ENCODE measurements around the gene FGD5.

Gene FGD5

GRCh38 chr3:14789640-14790285, 29.0 kb upstream of the FGD5 start:
- DNase-seq, result no peak

- peak in 1 of 2 experiments; percentile 34 for DNase-seq
These were observed 27.3 kb upstream of the FGD5 start for GRCh38 chr3:14791343-14791945.

DNA sequence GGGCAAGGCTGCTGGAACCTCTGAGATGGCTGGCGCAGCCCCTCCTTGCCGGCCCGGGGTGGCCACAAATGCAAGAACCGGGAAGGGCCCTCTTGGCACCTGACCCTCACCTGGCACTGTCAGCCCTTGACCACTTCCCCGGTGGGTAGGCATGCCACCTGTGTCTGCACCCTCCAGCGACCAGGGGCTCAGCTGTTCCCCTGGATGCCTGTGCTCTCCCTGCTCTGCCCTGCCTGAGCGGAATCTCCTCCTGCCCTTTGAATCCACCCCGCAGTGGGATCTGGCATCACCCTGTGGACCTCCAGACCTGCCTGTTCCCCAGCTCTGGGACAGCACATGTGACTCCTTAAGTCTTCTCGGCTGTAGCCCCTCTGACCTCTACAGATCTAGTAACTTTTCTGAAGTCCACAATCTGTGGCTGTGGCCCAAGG, 26.1 kb upstream of the FGD5 start:
- no peak for DNase-seq

GRCh38 chr3:14793126-14793857, 25.5 kb upstream of the FGD5 start:
- DNase-seq, result no peak

DNA sequence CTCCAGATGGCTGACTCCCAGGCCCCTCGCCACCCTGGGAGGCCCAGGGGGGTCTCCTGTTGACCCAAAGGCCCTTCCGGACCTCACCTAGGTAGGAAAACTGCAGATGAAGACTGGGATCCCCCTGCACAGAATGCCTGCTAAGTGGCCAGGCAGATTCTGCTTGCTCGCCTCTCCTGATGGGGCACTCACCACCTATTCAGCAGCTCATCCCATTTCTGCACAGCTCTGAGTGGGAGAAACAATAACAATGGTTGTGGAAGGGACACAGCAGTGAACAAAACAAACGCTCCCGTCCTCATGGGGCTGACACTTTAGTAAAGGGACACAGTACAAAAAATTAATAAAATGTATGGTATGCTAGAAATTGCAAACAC, 24.9 kb upstream of the FGD5 start:
- no peak for DNase-seq

DNA sequence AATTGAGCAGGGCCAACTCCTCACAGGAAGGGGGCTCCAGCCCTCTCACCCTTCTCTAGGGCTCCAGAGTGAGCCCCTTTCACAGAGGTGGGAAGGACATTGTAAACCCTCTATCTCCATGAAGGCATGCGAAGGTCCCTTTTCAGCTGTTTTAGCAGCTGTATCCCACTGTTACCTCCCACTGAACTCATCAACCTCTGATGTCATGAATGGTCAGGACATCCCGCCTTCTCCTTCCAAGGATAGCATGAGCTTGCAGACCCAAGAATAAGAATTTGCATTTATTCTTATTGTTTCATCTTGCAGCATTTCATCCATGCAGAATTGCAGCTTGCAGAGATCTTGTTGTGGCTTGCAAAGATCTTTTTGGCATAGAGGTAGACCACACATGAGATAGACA, 24.3 kb upstream of the FGD5 start:
- no peak for DNase-seq

DNA sequence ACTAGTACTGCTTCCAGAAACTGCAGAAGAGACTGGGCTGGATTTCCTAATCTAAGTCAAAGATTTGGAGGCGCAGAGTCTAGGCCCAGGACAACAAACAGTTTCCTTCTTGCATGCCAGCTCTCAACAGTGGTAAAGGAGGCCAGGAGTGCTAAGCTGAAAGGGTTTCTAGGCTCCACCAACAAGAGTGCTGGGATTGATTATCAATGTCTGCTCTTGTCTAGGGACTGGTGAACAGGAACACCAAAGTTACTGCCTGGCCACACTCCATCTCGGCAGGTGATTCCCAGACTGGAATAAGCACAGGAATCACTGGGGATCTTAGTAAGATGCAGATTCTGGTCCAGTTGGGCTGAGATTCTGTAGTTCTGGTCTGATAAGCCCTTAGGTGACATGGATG, 22.8 kb upstream of the FGD5 start:
- DNase-seq, result no peak

- DNase-seq, result no peak
These were observed 22.2 kb upstream of the FGD5 start for GRCh38 chr3:14796403-14797077.

GRCh38 chr3:14797731-14798130, 21.0 kb upstream of the FGD5 start:
- DNase-seq, result no peak

- no peak for DNase-seq
These were observed 20.5 kb upstream of the FGD5 start for GRCh38 chr3:14798231-14798630.

DNA sequence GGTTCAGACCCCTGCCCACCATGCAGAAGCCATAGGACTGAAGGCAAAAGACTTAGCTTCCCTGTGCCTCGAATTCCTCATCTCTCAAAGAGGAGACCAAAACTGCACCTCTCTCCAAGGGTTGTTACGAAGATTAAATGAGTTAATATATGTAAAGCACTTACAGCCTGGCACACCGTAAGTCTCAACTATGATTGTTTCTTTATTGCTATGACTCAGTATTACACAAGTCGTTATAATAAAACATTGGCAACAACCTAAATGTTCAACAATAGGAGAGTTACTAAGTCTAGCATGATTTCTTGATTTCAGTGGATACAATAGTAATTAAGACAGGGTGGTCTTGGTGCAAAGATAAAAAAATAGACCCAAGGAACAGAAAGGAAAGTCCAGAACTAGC, 19.6 kb upstream of the FGD5 start:
- no peak for DNase-seq

DNA sequence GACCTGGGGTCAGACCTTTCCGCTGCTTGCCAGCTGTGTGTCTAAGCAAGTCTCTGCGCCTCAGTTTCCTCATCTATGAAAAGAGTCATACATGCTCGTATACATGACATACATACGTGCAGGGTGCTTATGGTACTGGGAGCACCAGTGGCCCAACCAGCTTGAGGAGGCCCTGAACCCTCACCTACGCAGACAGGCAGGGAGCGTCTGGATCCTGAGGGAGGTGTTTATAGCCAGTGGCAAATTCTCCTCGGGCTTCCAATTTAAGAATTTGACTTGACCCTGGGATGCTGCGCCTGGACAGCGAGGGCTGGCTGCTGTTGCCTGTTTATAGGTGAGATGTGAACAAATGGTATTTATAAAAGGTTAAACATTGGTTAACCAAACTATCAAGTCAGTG, 17.7 kb upstream of the FGD5 start:
- DNase-seq, result no peak

- no peak for DNase-seq
These were observed 16.9 kb upstream of the FGD5 start for GRCh38 chr3:14801668-14802380.

DNA sequence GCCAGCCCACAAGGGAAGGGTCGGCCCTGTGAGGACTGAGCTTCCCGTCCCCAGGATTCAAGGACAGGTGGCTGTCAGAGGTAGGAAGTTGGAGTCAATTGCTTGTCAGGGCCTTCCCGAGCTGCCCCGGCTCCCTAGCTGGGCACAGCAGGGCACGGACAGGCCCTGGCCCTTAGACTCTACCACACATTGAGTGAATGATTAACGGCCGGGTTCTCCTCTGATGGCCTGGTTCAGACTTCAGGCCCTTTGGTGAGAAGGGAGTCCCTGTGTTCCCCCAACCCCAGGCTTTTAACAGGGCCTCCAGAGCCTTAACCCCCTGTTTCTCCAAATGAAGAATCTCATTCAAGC, 16.4 kb upstream of the FGD5 start:
- DNase-seq, result no peak

- DNase-seq, result no peak
These were observed 15.4 kb upstream of the FGD5 start for GRCh38 chr3:14803101-14803980.

GRCh38 chr3:14803981-14804834, 14.6 kb upstream of the FGD5 start:
- no peak for DNase-seq

- DNase-seq, result no peak
These were observed 13.7 kb upstream of the FGD5 start for GRCh38 chr3:14804835-14805780.

- no peak for DNase-seq
These were observed 12.7 kb upstream of the FGD5 start for GRCh38 chr3:14805961-14806537.

GRCh38 chr3:14806641-14807263, 12.0 kb upstream of the FGD5 start:
- no peak for DNase-seq
